ENCODE measurements around the gene SEC24C.

Gene SEC24C

DNA sequence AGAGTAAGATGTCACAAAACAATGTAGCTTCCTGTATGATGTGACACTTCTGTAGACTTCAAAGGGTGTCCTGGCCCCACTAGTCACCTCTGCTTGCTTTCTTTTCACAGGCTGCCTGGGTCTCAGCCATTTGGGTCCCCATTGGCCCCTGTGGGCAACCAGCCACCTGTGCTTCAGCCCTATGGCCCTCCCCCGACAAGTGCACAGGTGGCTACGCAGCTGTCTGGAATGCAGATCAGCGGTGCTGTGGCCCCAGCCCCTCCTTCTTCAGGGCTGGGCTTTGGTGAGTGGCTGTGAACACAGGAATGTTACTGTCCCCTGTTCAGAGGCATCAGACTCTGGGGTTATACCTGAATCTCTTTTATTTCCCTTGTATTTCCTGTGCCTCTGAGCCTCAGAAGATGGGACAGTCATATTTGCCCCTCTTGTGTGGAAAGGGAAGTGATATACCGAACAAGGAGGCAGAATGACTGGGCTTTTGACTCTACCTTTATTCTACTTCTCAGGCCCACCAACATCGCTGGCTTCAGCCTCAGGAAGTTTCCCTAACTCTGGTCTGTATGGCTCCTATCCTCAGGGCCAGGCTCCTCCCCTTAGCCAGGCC, 15.4 kb downstream of the SEC24C start:
- TF ChIP-seq FOXM1 (IDR thresholded peaks at IDR 0.05; ENCODE audit: borderline replicate concordance) (no peak), ELF4 (IDR thresholded peaks at IDR 0.05) (no peak), FOXK2 (IDR thresholded peaks at IDR 0.05) (no peak), NFRKB (IDR thresholded peaks at IDR 0.05) (no peak), CTBP1 (IDR thresholded peaks at IDR 0.05; ENCODE audit: borderline replicate concordance) (no peak), TARDBP (IDR thresholded peaks at IDR 0.05) (no peak), SUZ12 (IDR thresholded peaks at IDR 0.05) (no peak)
- TF ChIP-seq, protein P1, sequence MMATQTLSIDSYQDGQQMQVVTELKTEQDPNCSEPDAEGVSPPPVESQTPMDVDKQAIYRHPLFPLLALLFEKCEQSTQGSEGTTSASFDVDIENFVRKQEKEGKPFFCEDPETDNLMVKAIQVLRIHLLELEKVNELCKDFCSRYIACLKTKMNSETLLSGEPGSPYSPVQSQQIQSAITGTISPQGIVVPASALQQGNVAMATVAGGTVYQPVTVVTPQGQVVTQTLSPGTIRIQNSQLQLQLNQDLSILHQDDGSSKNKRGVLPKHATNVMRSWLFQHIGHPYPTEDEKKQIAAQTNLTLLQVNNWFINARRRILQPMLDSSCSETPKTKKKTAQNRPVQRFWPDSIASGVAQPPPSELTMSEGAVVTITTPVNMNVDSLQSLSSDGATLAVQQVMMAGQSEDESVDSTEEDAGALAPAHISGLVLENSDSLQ (IDR thresholded peaks at IDR 0.05): no peak
- DNase-seq (ENCODE audit: extremely low spot score): no peak
- CTCF ChIA-PET: interaction anchor here (0.6 kb wide), 1 partner anchor 174 kb away, joined by 5 read pairs; no protein-coding TSS in a partner anchor
- POLR2A ChIA-PET: interaction anchor here (1.8 kb wide), 1 partner anchor 13 kb away, joined by 8 read pairs; a partner anchor contains a TSS

DNA sequence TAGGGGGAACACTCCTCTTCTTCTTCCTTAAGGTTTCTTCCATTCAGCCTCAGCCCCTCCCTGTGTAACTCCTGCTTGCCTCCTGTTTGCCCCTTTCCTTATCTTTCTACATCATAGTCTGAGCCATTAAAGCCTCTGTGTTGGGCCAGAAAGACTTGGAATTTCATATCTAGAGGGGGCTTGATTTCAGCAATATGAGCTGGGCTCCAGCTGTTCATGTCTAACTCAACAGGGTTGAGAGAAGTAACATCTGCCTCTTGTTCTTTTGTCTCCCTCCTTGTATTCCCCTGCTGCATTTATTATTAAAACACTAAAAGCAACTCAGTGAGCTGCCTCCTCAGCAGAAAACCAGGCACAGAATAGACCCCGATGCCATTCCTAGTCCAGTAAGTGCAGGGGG, 17.6 kb downstream of the SEC24C start:
- no peak for DNase-seq (ENCODE audit: extremely low spot score)
- POLR2A ChIA-PET: interaction anchor here (1.5 kb wide), 1 partner anchor 11 kb away, joined by 4 read pairs; a partner anchor contains a TSS
- CTCF ChIA-PET: no interaction called here
- no peak for TF ChIP-seq ZNF384 (IDR thresholded peaks at IDR 0.05)
- TF ChIP-seq LEF1 (IDR thresholded peaks at IDR 0.05; ENCODE audit: borderline replicate concordance): no peak
- TF ChIP-seq L3MBTL2 (conservative IDR thresholded peaks at IDR 0.05): no peak
- TF ChIP-seq SP1 (IDR thresholded peaks at IDR 0.05): no peak
- TF ChIP-seq, protein P1 (IDR thresholded peaks at IDR 0.05): no peak
- TF ChIP-seq BHLHE40 (IDR thresholded peaks at IDR 0.05; ENCODE audit: borderline replicate concordance): no peak
- TF ChIP-seq NFRKB (IDR thresholded peaks at IDR 0.05): no peak
- TF ChIP-seq ELF4 (IDR thresholded peaks at IDR 0.05): no peak
- no peak for TF ChIP-seq TARDBP (IDR thresholded peaks at IDR 0.05)
- no peak for TF ChIP-seq ARNT (IDR thresholded peaks at IDR 0.05)
- no peak for TF ChIP-seq HDGF (IDR thresholded peaks at IDR 0.05; ENCODE audit: borderline replicate concordance)
- TF ChIP-seq FOXA1 (IDR thresholded peaks at IDR 0.05): no peak

GRCh38 chr10:73762915-73763314, 18.7 kb downstream of the SEC24C start:
- no peak for DNase-seq (ENCODE audit: extremely low spot score)
- POLR2A ChIA-PET: interaction anchor here (0.6 to 1.2 kb wide), 2 partner anchors 9 to 18 kb away, joined by 3 read pairs; a partner anchor contains a TSS
- TF ChIP-seq NFRKB (IDR thresholded peaks at IDR 0.05) (no peak), SP1 (IDR thresholded peaks at IDR 0.05) (no peak), ARNT (IDR thresholded peaks at IDR 0.05) (no peak), FOXK2 (IDR thresholded peaks at IDR 0.05) (no peak), ZNF384 (IDR thresholded peaks at IDR 0.05) (no peak), FOXA1 (IDR thresholded peaks at IDR 0.05) (no peak), ELF4 (IDR thresholded peaks at IDR 0.05) (no peak), L3MBTL2 (conservative IDR thresholded peaks at IDR 0.05) (no peak), BHLHE40 (IDR thresholded peaks at IDR 0.05; ENCODE audit: borderline replicate concordance) (no peak), LEF1 (IDR thresholded peaks at IDR 0.05; ENCODE audit: borderline replicate concordance) (no peak), SUZ12 (IDR thresholded peaks at IDR 0.05) (no peak), CTBP1 (IDR thresholded peaks at IDR 0.05; ENCODE audit: borderline replicate concordance) (no peak), HDGF (IDR thresholded peaks at IDR 0.05; ENCODE audit: borderline replicate concordance) (no peak), TARDBP (IDR thresholded peaks at IDR 0.05) (no peak), FOXM1 (IDR thresholded peaks at IDR 0.05; ENCODE audit: borderline replicate concordance) (no peak)
- TF ChIP-seq, protein P1 (IDR thresholded peaks at IDR 0.05): no peak
- CTCF ChIA-PET: no interaction called here

DNA sequence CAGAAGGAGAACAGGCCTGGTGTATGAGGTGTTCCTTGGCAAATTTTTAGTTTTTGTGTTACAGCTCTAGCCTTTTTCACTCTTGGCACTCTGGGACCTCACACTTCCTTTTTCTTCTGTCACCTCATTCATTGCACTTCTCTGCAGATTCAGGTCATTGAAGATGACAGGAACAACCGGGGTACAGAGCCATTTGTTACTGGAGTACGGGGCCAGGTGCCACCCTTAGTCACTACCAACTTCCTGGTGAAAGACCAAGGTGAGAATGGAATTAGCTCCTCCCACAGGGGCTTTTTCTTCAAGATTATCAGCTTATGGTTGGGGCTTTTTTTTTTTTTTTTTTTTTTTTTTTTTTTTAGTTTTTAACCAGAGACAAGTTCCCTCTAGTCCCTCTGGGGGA, 19.2 kb downstream of the SEC24C start:
- ChIA-PET CTCF (no interaction called here), POLR2A (interaction anchor here (0.6 to 1.2 kb wide), 2 partner anchors 9 to 17 kb away, joined by 3 read pairs; a partner anchor contains a TSS)
- TF ChIP-seq FOXM1 (IDR thresholded peaks at IDR 0.05; ENCODE audit: borderline replicate concordance) (no peak), HDGF (IDR thresholded peaks at IDR 0.05; ENCODE audit: borderline replicate concordance) (no peak), CTBP1 (IDR thresholded peaks at IDR 0.05; ENCODE audit: borderline replicate concordance) (no peak), SUZ12 (IDR thresholded peaks at IDR 0.05) (no peak), ARNT (IDR thresholded peaks at IDR 0.05) (no peak), NFRKB (IDR thresholded peaks at IDR 0.05) (no peak), ZNF384 (IDR thresholded peaks at IDR 0.05) (no peak), L3MBTL2 (conservative IDR thresholded peaks at IDR 0.05) (no peak), LEF1 (IDR thresholded peaks at IDR 0.05; ENCODE audit: borderline replicate concordance) (no peak), FOXK2 (IDR thresholded peaks at IDR 0.05) (no peak), ELF4 (IDR thresholded peaks at IDR 0.05) (no peak), FOXA1 (IDR thresholded peaks at IDR 0.05) (no peak), TARDBP (IDR thresholded peaks at IDR 0.05) (no peak), SP1 (IDR thresholded peaks at IDR 0.05) (no peak)
- TF ChIP-seq, protein P1 (IDR thresholded peaks at IDR 0.05): no peak
- no peak for DNase-seq (ENCODE audit: extremely low spot score)

DNA sequence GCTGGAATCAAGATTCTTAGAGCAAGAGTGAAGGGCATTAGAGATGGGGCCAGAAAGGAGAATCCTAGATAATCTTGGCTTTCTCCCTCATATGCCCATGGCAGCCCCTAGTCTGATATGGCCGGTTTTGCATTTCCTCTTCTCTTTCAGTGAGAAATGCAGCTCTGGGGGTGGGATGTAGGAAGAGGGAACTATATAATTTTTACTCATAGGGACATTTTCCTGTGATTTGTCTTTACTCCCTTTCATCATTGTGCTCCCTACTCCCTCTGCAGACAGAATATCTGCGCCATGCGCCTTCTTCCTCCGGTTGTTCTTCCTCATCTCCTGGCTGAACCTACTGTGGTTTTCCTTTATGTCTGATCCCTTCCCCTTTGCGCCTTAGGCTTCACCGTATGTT, 20.9 kb downstream of the SEC24C start:
- no peak for TF ChIP-seq FOXK2 (IDR thresholded peaks at IDR 0.05)
- no peak for TF ChIP-seq NFRKB (IDR thresholded peaks at IDR 0.05)
- no peak for TF ChIP-seq ZNF384 (IDR thresholded peaks at IDR 0.05)
- TF ChIP-seq SUZ12 (IDR thresholded peaks at IDR 0.05): no peak
- TF ChIP-seq BHLHE40 (IDR thresholded peaks at IDR 0.05; ENCODE audit: borderline replicate concordance): no peak
- no peak for TF ChIP-seq TARDBP (IDR thresholded peaks at IDR 0.05)
- TF ChIP-seq ELF4 (IDR thresholded peaks at IDR 0.05): no peak
- no peak for TF ChIP-seq SP1 (IDR thresholded peaks at IDR 0.05)
- no peak for TF ChIP-seq L3MBTL2 (conservative IDR thresholded peaks at IDR 0.05)
- no peak for TF ChIP-seq FOXM1 (IDR thresholded peaks at IDR 0.05; ENCODE audit: borderline replicate concordance)
- TF ChIP-seq CTBP1 (IDR thresholded peaks at IDR 0.05; ENCODE audit: borderline replicate concordance): no peak
- TF ChIP-seq ARNT (IDR thresholded peaks at IDR 0.05): no peak
- no peak for TF ChIP-seq LEF1 (IDR thresholded peaks at IDR 0.05; ENCODE audit: borderline replicate concordance)
- CTCF ChIA-PET: no interaction called here
- no peak for DNase-seq (ENCODE audit: extremely low spot score)
- POLR2A ChIA-PET: no interaction called here
